CD4-positive, alpha-beta T cell (primary cell): ENCODE results near the gene CCL16. TPM values are rescaled to one million over a fixed set of nuclear protein-coding genes. Genes with fewer than 3 reads are reported as not detected.

Source experiments
- ATAC-seq: fragments of 200-7000 bp; cut with Tn5 transposase; one replicate; pipeline ENCODE4 v1.10.0; 2022; ENCODE audit warnings: mild to moderate bottlenecking; ENCODE audit not compliant: poor library complexity
- CTCF ChIA-PET: fragments of 350-600 bp; sonication (Branson Sonifier 250); formaldehyde crosslinking; loops from one replicate; lab custom pipeline; 2021; ENCODE audit warnings: antibody characterized with exemption, inconsistent platforms; lab: Charles Lee
- POLR2A ChIA-PET: fragments of 350-600 bp; sonication (Branson Sonifier 250); formaldehyde crosslinking; loops from one replicate; lab custom pipeline; 2021; ENCODE audit warnings: antibody characterized with exemption, inconsistent platforms; lab: Charles Lee
- DNase-seq, 14 experiments: peaks; one replicate each; pipeline ENCODE4 v3.0.0-alpha.2; 2013 to 2020; ENCODE audit warnings: mixed read lengths in 2 of 14
- H3K27ac ChIP-seq, 2 donors: one replicate each; pipeline versions ENCODE4 v1.5.1 to v1.7.0; 2013; ENCODE audit warnings: low read length in 2 of 2, low read depth in 1 of 2, mild to moderate bottlenecking in 1 of 2
- H3K27me3 ChIP-seq, 2 experiments: 1 replicate in 1 of 2; 2 replicates in 1 of 2; pipeline versions ENCODE4 v1.6.1 to v1.7.0; 2013; ENCODE audit warnings: low read length in 2 of 2, control low read depth in 1 of 2, mild to moderate bottlenecking in 1 of 2, moderate library complexity in 1 of 2; ENCODE audit not compliant: insufficient read depth in 2 of 2, control insufficient read depth in 1 of 2
- H3K36me3 ChIP-seq: one replicate; pipeline ENCODE4 v1.6.1; 2013; ENCODE audit warnings: low read length, control low read depth; ENCODE audit not compliant: insufficient read depth
- H3K4me1 ChIP-seq: one replicate; pipeline ENCODE4 v1.6.1; 2013; ENCODE audit warnings: low read length, control low read depth; ENCODE audit not compliant: insufficient read depth
- H3K4me3 ChIP-seq: one replicate; pipeline ENCODE4 v1.5.1; 2013; ENCODE audit warnings: mild to moderate bottlenecking, low read length, moderate library complexity
- H3K9me3 ChIP-seq, 2 experiments: 1 replicate in 1 of 2; 2 replicates in 1 of 2; pipeline versions ENCODE4 v1.6.1 to v1.7.0; 2013; ENCODE audit warnings: low read length in 2 of 2, mild to moderate bottlenecking in 2 of 2, control low read depth in 1 of 2, moderate library complexity in 1 of 2; ENCODE audit not compliant: control insufficient read depth in 1 of 2, insufficient read depth in 1 of 2
- H3K27ac Mint-ChIP-seq: one replicate; pipeline ENCODE4 v1.8.0; 2020; ENCODE audit warnings: mixed read lengths
- H3K27me3 Mint-ChIP-seq: one replicate; pipeline ENCODE4 v1.8.0; 2021; ENCODE audit warnings: mixed read lengths
- H3K36me3 Mint-ChIP-seq: one replicate; pipeline ENCODE4 v1.8.0; 2021; ENCODE audit warnings: low read depth, mixed read lengths
- H3K4me1 Mint-ChIP-seq: one replicate; pipeline ENCODE4 v1.8.0; 2021; ENCODE audit warnings: low read depth, mixed read lengths
- H3K4me3 Mint-ChIP-seq: one replicate; pipeline ENCODE4 v1.8.0; 2020; ENCODE audit warnings: mild to moderate bottlenecking, mixed read lengths
- H3K9me3 Mint-ChIP-seq: one replicate; pipeline ENCODE4 v1.8.0; 2020; ENCODE audit warnings: mixed read lengths
- CTCF ChIP-seq: fragments of 200-600 bp; IDR thresholded peaks from one replicate; pipeline ENCODE4 v1.8.0; 2022; ENCODE audit warnings: antibody characterized with exemption, mild to moderate bottlenecking
- intact Hi-C, 2 experiments: fragments of 100-400 bp; cut with DNase I in 1 of 2; cut with micrococcal nuclease in 1 of 2; formaldehyde crosslinking; loops; one replicate each; pipeline versions ENCODE4 v1.15.1 to v1.9.0; 2023 to 2025; cut with DNase I, micrococcal nuclease
- total RNA-seq, 174 experiments: library from RNA in 2 of 174; stranded (reverse) in 2 of 174; gene quantifications; one replicate each; pipeline ENCODE4 v1.2.3 and lab custom pipeline; 2021 to 2026

Gene CCL16
- total RNA-seq, 2 experiments from 2014 or later, result not detected

DNA sequence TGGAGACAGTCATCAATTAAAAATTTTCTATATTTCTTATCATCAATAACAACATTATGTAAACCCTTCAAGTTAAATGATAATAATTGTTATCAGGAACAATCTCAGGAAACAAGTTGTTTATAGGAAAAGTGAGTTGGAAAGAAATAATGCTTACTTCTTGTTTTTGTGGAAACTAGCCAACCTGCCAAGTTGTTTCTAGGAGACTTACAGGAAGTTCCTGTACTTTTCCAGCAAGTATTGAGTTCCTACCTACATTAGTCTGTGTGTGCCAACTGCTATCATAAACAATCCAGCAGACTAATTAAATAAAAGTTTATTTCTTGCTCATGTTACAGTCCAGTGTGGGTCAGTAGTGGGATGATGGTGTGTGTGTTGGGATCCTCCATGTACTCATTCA is 6.9 kb upstream of the CCL16 start:
- Histone ChIP-seq H3K36me3 (no peaks in the 10 kb centered on the region), H3K27ac (no peak overlapping the region), H3K4me3 (no peak overlapping the region), H3K27me3 (peaks cover 0 to 5% of the 10 kb centered on the region in 2 experiments), H3K9me3 (peaks cover 5% of the 10 kb centered on the region in 2 experiments), H3K4me1 (no peaks in the 10 kb centered on the region)
- H3K9me3 Mint-ChIP-seq, result no peaks in the 10 kb centered on the region
- CTCF ChIA-PET, result no interaction called here
- no peaks in the 10 kb centered on the region for H3K27me3 Mint-ChIP-seq
- no peak overlapping the region for H3K27ac Mint-ChIP-seq
- no peaks in the 10 kb centered on the region for H3K4me1 Mint-ChIP-seq
- POLR2A ChIA-PET, result no interaction called here
- ATAC-seq (no peak), DNase-seq (no peak)
- H3K36me3 Mint-ChIP-seq, result no peaks in the 10 kb centered on the region
- no peak overlapping the region for H3K4me3 Mint-ChIP-seq
- no peak for TF ChIP-seq CTCF
- intact Hi-C loops, result no loop called here

- Histone ChIP-seq H3K4me3 (no peak within 1 kb of the TSS), H3K36me3 (no peaks in the 10 kb centered on the region), H3K27me3 (no peaks in the 10 kb centered on the region), H3K9me3 (peaks cover 5% of the 10 kb centered on the region in 2 experiments), H3K27ac (no peak within 1 kb of the TSS), H3K4me1 (no peaks in the 10 kb centered on the region)
- POLR2A ChIA-PET, result no interaction called here
- TF ChIP-seq CTCF, result no peak
- H3K4me3 Mint-ChIP-seq, result no peak within 1 kb of the TSS
- no peaks in the 10 kb centered on the region for H3K4me1 Mint-ChIP-seq
- ATAC-seq, result no peak
- no peaks in the 10 kb centered on the region for H3K36me3 Mint-ChIP-seq
- no peak for DNase-seq
- intact Hi-C loops, result no loop called here
- no peaks in the 10 kb centered on the region for H3K9me3 Mint-ChIP-seq
- CTCF ChIA-PET, result no interaction called here
- H3K27ac Mint-ChIP-seq, result no peak within 1 kb of the TSS
- H3K27me3 Mint-ChIP-seq, result no peaks in the 10 kb centered on the region
These were observed 5.3 kb upstream of the CCL16 start, which contains the start of gene CCL14 for GRCh38 chr17:35986643-35987042. TSS of gene CCL14 (minus strand) at chr17:35986729. CDS start at chr17:35986649, 80 bp downstream.

GRCh38 chr17:35984140-35984539 is 2.8 kb upstream of the CCL16 start:
- TF ChIP-seq CTCF, result no peak
- Histone ChIP-seq H3K27ac (no peak overlapping the region), H3K27me3 (no peaks in the 10 kb centered on the region), H3K36me3 (no peaks in the 10 kb centered on the region), H3K4me3 (no peak overlapping the region), H3K4me1 (no peaks in the 10 kb centered on the region), H3K9me3 (peaks cover 0 to 5% of the 10 kb centered on the region in 2 experiments)
- Mint-ChIP-seq H3K4me1 (no peaks in the 10 kb centered on the region), H3K9me3 (no peaks in the 10 kb centered on the region), H3K4me3 (no peak overlapping the region), H3K27me3 (peaks cover 6% of the 10 kb centered on the region), H3K36me3 (no peaks in the 10 kb centered on the region), H3K27ac (no peak overlapping the region)
- no peak for DNase-seq
- intact Hi-C loops, result no loop called here
- POLR2A ChIA-PET, result no interaction called here
- CTCF ChIA-PET, result no interaction called here
- ATAC-seq, result no peak
